CD4-positive, alpha-beta T cell (primary cell): ENCODE data around the gene INPP5F. TPM values are rescaled to one million over a fixed set of nuclear protein-coding genes. Genes with fewer than 3 reads are reported as not detected.

Source experiments
- ATAC-seq: fragments of 200-7000 bp; cut with Tn5 transposase; one replicate; pipeline ENCODE4 v1.10.0; 2022; ENCODE audit warnings: mild to moderate bottlenecking; ENCODE audit not compliant: poor library complexity
- CTCF ChIA-PET: fragments of 350-600 bp; sonication (Branson Sonifier 250); formaldehyde crosslinking; loops from one replicate; lab custom pipeline; 2021; ENCODE audit warnings: antibody characterized with exemption, inconsistent platforms; lab: Charles Lee
- POLR2A ChIA-PET: fragments of 350-600 bp; sonication (Branson Sonifier 250); formaldehyde crosslinking; loops from one replicate; lab custom pipeline; 2021; ENCODE audit warnings: antibody characterized with exemption, inconsistent platforms; lab: Charles Lee
- DNase-seq, 14 experiments: peaks; one replicate each; pipeline ENCODE4 v3.0.0-alpha.2; 2013 to 2020; ENCODE audit warnings: mixed read lengths in 2 of 14
- H3K27ac ChIP-seq, 2 donors: one replicate each; pipeline versions ENCODE4 v1.5.1 to v1.7.0; 2013; ENCODE audit warnings: low read length in 2 of 2, low read depth in 1 of 2, mild to moderate bottlenecking in 1 of 2
- H3K27me3 ChIP-seq, 2 experiments: 1 replicate in 1 of 2; 2 replicates in 1 of 2; pipeline versions ENCODE4 v1.6.1 to v1.7.0; 2013; ENCODE audit warnings: low read length in 2 of 2, control low read depth in 1 of 2, mild to moderate bottlenecking in 1 of 2, moderate library complexity in 1 of 2; ENCODE audit not compliant: insufficient read depth in 2 of 2, control insufficient read depth in 1 of 2
- H3K36me3 ChIP-seq: one replicate; pipeline ENCODE4 v1.6.1; 2013; ENCODE audit warnings: low read length, control low read depth; ENCODE audit not compliant: insufficient read depth
- H3K4me1 ChIP-seq: one replicate; pipeline ENCODE4 v1.6.1; 2013; ENCODE audit warnings: low read length, control low read depth; ENCODE audit not compliant: insufficient read depth
- H3K4me3 ChIP-seq: one replicate; pipeline ENCODE4 v1.5.1; 2013; ENCODE audit warnings: mild to moderate bottlenecking, low read length, moderate library complexity
- H3K9me3 ChIP-seq, 2 experiments: 1 replicate in 1 of 2; 2 replicates in 1 of 2; pipeline versions ENCODE4 v1.6.1 to v1.7.0; 2013; ENCODE audit warnings: low read length in 2 of 2, mild to moderate bottlenecking in 2 of 2, control low read depth in 1 of 2, moderate library complexity in 1 of 2; ENCODE audit not compliant: control insufficient read depth in 1 of 2, insufficient read depth in 1 of 2
- H3K27ac Mint-ChIP-seq: one replicate; pipeline ENCODE4 v1.8.0; 2020; ENCODE audit warnings: mixed read lengths
- H3K27me3 Mint-ChIP-seq: one replicate; pipeline ENCODE4 v1.8.0; 2021; ENCODE audit warnings: mixed read lengths
- H3K36me3 Mint-ChIP-seq: one replicate; pipeline ENCODE4 v1.8.0; 2021; ENCODE audit warnings: low read depth, mixed read lengths
- H3K4me1 Mint-ChIP-seq: one replicate; pipeline ENCODE4 v1.8.0; 2021; ENCODE audit warnings: low read depth, mixed read lengths
- H3K4me3 Mint-ChIP-seq: one replicate; pipeline ENCODE4 v1.8.0; 2020; ENCODE audit warnings: mild to moderate bottlenecking, mixed read lengths
- H3K9me3 Mint-ChIP-seq: one replicate; pipeline ENCODE4 v1.8.0; 2020; ENCODE audit warnings: mixed read lengths
- CTCF ChIP-seq: fragments of 200-600 bp; IDR thresholded peaks from one replicate; pipeline ENCODE4 v1.8.0; 2022; ENCODE audit warnings: antibody characterized with exemption, mild to moderate bottlenecking
- intact Hi-C, 2 experiments: fragments of 100-400 bp; cut with DNase I in 1 of 2; cut with micrococcal nuclease in 1 of 2; formaldehyde crosslinking; loops; one replicate each; pipeline versions ENCODE4 v1.15.1 to v1.9.0; 2023 to 2025; cut with DNase I, micrococcal nuclease
- total RNA-seq, 174 experiments: library from RNA in 2 of 174; stranded (reverse) in 2 of 174; gene quantifications; one replicate each; pipeline ENCODE4 v1.2.3 and lab custom pipeline; 2021 to 2026

INPP5F gene
- total RNA-seq, 2 experiments from 2014 or later = 6.2 to 6.4 TPM

DNA sequence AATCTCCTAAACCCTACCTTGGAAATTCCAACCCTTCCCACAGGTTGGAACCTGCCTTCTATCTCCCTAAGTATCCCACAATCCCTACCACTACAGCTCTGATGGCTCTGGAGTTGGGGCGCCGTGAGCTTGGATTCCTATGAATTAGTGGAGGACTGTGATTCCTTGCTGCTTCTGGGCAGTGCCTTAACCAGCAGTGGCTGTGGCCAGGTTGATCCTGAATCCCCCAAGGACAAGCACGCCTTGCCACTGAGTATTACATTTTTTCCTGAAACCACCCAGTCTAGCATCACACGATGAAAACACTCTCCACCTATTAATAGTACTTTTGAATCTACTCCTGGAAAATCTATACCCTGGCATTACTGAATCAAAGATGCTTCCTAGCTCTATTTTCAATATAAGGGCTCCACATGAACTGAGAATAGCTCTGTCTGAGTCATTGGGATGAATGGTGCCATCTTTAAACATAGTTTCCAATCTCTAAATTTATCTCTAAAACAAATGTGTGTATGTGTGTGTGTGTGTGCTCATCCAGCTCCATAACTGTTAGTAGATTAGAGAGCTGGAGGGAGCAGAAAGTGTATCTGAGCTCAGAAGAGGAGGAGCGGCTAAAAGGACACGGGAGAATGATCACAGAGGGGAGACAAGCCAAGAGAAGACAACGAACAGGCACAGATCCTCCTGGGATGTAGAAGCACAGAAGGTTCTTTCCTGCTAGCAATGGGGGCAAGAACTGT is 11.9 kb upstream of the INPP5F start:
- CTCF ChIA-PET = interaction anchor here (1.5 kb wide), 1 partner anchor 10 kb away, joined by 3 read pairs; no protein-coding TSS in a partner anchor
- Histone ChIP-seq H3K4me3 (no peak overlapping the region), H3K4me1 (no peaks in the 10 kb centered on the region), H3K36me3 (no peaks in the 10 kb centered on the region), H3K27me3 (no peaks in the 10 kb centered on the region), H3K27ac (no peak overlapping the region), H3K9me3 (no peaks in the 10 kb centered on the region)
- Mint-ChIP-seq H3K27ac (no peak overlapping the region), H3K27me3 (no peaks in the 10 kb centered on the region), H3K4me3 (no peak overlapping the region), H3K4me1 (no peaks in the 10 kb centered on the region), H3K36me3 (no peaks in the 10 kb centered on the region), H3K9me3 (no peaks in the 10 kb centered on the region)
- no peak for TF ChIP-seq CTCF
- intact Hi-C loops = no loop called here
- DNase-seq (no peak), ATAC-seq (no peak)
- POLR2A ChIA-PET = interaction anchor here (0.6 to 1.4 kb wide), 3 partner anchors 10 to 18 kb away, joined by 3 to 5 read pairs (median 4); partner anchors contain the start of gene INPP5F

- Histone ChIP-seq H3K9me3 (no peaks in the 10 kb centered on the region), H3K36me3 (no peaks in the 10 kb centered on the region), H3K4me3 (no peak overlapping the region), H3K4me1 (no peaks in the 10 kb centered on the region), H3K27me3 (no peaks in the 10 kb centered on the region), H3K27ac (no peak overlapping the region)
- Mint-ChIP-seq H3K36me3 (no peaks in the 10 kb centered on the region), H3K4me1 (no peaks in the 10 kb centered on the region), H3K27me3 (no peaks in the 10 kb centered on the region), H3K27ac (no peak overlapping the region), H3K4me3 (no peak overlapping the region), H3K9me3 (no peaks in the 10 kb centered on the region)
- CTCF ChIA-PET = interaction anchor here (1.5 kb wide), 1 partner anchor 9 kb away, joined by 3 read pairs; no protein-coding TSS in a partner anchor
- TF ChIP-seq CTCF = no peak
- POLR2A ChIA-PET = interaction anchor here (0.6 to 1.4 kb wide), 3 partner anchors 10 to 18 kb away, joined by 3 to 5 read pairs (median 4); partner anchors contain the start of gene INPP5F
- ATAC-seq (no peak), DNase-seq (no peak)
- intact Hi-C loops = no loop called here
Measured at GRCh38 chr10:119714484-119714816, 11.4 kb upstream of the INPP5F start.

GRCh38 chr10:119715628-119716505 is 10.0 kb upstream of the INPP5F start:
- Histone ChIP-seq H3K36me3 (no peaks in the 10 kb centered on the region), H3K9me3 (no peaks in the 10 kb centered on the region), H3K27ac (no peak overlapping the region), H3K4me1 (no peaks in the 10 kb centered on the region), H3K4me3 (no peak overlapping the region), H3K27me3 (no peaks in the 10 kb centered on the region)
- no peak for DNase-seq
- intact Hi-C loops = no loop called here
- Mint-ChIP-seq H3K27me3 (no peaks in the 10 kb centered on the region), H3K27ac (no peak overlapping the region), H3K4me3 (no peak overlapping the region), H3K4me1 (no peaks in the 10 kb centered on the region), H3K36me3 (no peaks in the 10 kb centered on the region), H3K9me3 (no peaks in the 10 kb centered on the region)
- TF ChIP-seq CTCF = no peak
- ChIA-PET POLR2A (interaction anchor here (1.5 kb wide), 1 partner anchor 10 kb away, joined by 5 read pairs; the partner anchor contains the start of gene INPP5F), CTCF (interaction anchor here (1.1 kb wide), 1 partner anchor 10 kb away, joined by 5 read pairs; the partner anchor contains the start of gene INPP5F)
- no peak for ATAC-seq
